A549 (cell line): ENCODE results near the gene UBE2D1.

Experiments
- CEBPB ChIP-seq, 2 experiments: fragments of >200 bp in 1 of 2; sonication (Bioruptor Twin) in 1 of 2; formaldehyde crosslinking in 1 of 2; IDR thresholded peaks; 2 replicates each; pipeline ENCODE4 v1.6.1; 2012 to 2016
- CHD2 ChIP-seq: fragments of 150-350 bp; IDR thresholded peaks from 2 replicates; pipeline ENCODE4 v1.6.1; 2014; ENCODE audit warnings: low read length; ENCODE audit not compliant: partially characterized antibody
- EHMT2 ChIP-seq: fragments of 200-600 bp; sonication (generic); IDR thresholded peaks from 2 replicates; pipeline ENCODE4 v1.6.1; 2016; ENCODE audit warnings: antibody characterized with exemption, low read depth, mild to moderate bottlenecking, moderate library complexity
- GATA3 ChIP-seq: IDR thresholded peaks from 2 replicates; pipeline ENCODE4 v1.6.1; 2012; ENCODE audit warnings: borderline replicate concordance
- HOXA7 ChIP-seq: fragments of 250-450 bp; sonication (Bioruptor Pico); IDR thresholded peaks from 2 replicates; pipeline ENCODE4 v1.5.0; 2020; ENCODE audit warnings: mild to moderate bottlenecking, moderate library complexity
- JUN ChIP-seq, 2 experiments: fragments of >200 bp; sonication (Bioruptor Twin); formaldehyde crosslinking; IDR thresholded peaks; 2 replicates in 1 of 2; 3 replicates in 1 of 2; pipeline ENCODE4 v1.6.1; 2016 to 2017
- POLR2A ChIP-seq: IDR thresholded peaks from 2 replicates; pipeline ENCODE4 v1.6.1; 2012; ENCODE audit warnings: mild to moderate bottlenecking, low read length
- RAD21 ChIP-seq, 2 experiments: fragments of >200 bp in 1 of 2; sonication (Bioruptor Twin) in 1 of 2; formaldehyde crosslinking in 1 of 2; IDR thresholded peaks in 1 of 2; conservative IDR thresholded peaks in 1 of 2; 2 replicates in 1 of 2; 3 replicates in 1 of 2; pipeline ENCODE4 v1.6.1; 2012 to 2018; ENCODE audit warnings: inconsistent platforms in 1 of 2
- TFCP2L1 ChIP-seq: fragments of 250-450 bp; sonication (Bioruptor Pico); IDR thresholded peaks from 2 replicates; pipeline ENCODE4 v1.5.0; 2021; ENCODE audit warnings: mild to moderate bottlenecking
- TP53 ChIP-seq: fragments of 250-450 bp; sonication (Bioruptor Pico); IDR thresholded peaks from 2 replicates; pipeline ENCODE4 v1.5.0; 2021; ENCODE audit warnings: mild to moderate bottlenecking, moderate library complexity
- TF ChIP-seq, protein P1 (sequence below): fragments of >200 bp; sonication (Bioruptor Twin); formaldehyde crosslinking; IDR thresholded peaks from 3 replicates; pipeline ENCODE4 v1.5.1; 2016
- TF ChIP-seq, protein P2 (sequence below): fragments of >200 bp; sonication (Bioruptor Twin); formaldehyde crosslinking; IDR thresholded peaks from 3 replicates; pipeline ENCODE4 v1.6.1; 2016

DNA sequence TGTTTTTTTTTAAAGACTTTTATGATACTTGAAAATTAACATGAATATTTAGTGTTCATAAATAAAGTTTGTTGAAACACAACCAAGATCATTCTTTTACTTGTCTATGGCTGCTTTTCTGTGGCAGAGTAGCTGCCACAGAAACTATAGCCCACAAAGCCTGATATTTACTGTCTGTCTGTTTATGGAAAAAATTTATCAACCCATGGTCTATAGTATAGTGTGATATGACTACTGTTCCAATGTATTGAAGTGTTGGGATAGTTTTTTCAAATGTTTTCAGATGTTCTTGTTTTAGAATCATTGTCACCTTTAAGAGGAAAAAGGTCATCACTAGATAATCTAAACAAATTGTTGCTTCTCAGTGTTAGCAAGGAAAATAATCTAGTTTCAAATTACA is 61.3 kb downstream of the UBE2D1 start:
- TF ChIP-seq, protein P1, sequence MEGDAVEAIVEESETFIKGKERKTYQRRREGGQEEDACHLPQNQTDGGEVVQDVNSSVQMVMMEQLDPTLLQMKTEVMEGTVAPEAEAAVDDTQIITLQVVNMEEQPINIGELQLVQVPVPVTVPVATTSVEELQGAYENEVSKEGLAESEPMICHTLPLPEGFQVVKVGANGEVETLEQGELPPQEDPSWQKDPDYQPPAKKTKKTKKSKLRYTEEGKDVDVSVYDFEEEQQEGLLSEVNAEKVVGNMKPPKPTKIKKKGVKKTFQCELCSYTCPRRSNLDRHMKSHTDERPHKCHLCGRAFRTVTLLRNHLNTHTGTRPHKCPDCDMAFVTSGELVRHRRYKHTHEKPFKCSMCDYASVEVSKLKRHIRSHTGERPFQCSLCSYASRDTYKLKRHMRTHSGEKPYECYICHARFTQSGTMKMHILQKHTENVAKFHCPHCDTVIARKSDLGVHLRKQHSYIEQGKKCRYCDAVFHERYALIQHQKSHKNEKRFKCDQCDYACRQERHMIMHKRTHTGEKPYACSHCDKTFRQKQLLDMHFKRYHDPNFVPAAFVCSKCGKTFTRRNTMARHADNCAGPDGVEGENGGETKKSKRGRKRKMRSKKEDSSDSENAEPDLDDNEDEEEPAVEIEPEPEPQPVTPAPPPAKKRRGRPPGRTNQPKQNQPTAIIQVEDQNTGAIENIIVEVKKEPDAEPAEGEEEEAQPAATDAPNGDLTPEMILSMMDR = no peak
- TF ChIP-seq POLR2A = no peak
- TF ChIP-seq CEBPB (IDR thresholded peaks at IDR 0.05) = no peak
- no peak for TF ChIP-seq EHMT2
- TF ChIP-seq TP53 (CRISPR knock-in tag) = no peak
- TF ChIP-seq HOXA7 (CRISPR knock-in tag) = no peak
- no peak for TF ChIP-seq RAD21 (conservative IDR thresholded peaks at IDR 0.05 in 1 of 2, IDR thresholded peaks at IDR 0.05 in 1 of 2)
- TF ChIP-seq JUN (IDR thresholded peaks at IDR 0.05) = no peak
- no peak for TF ChIP-seq CHD2
- no peak for TF ChIP-seq TFCP2L1 (CRISPR knock-in tag)
- TF ChIP-seq, protein P2, sequence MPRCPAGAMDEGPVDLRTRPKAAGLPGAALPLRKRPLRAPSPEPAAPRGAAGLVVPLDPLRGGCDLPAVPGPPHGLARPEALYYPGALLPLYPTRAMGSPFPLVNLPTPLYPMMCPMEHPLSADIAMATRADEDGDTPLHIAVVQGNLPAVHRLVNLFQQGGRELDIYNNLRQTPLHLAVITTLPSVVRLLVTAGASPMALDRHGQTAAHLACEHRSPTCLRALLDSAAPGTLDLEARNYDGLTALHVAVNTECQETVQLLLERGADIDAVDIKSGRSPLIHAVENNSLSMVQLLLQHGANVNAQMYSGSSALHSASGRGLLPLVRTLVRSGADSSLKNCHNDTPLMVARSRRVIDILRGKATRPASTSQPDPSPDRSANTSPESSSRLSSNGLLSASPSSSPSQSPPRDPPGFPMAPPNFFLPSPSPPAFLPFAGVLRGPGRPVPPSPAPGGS = no peak
- no peak for TF ChIP-seq GATA3
